HG03060 (cell line): Measurements from ENCODE around the gene SERPINB5.

Experiments used
- ATAC-seq: cut with Tn5 transposase; IDR thresholded peaks from one replicate; pipeline ENCODE4 v1.9.1; 2021; ENCODE audit warnings: low read depth, moderate number of reproducible peaks; ENCODE audit not compliant: unreplicated experiment

The SERPINB5 gene

GRCh38 chr18:63520053-63520685 lies 43.4 kb downstream of the SERPINB5 start:
- no peak for ATAC-seq

- ATAC-seq, result no peak
These were observed 46.9 kb downstream of the SERPINB5 start for GRCh38 chr18:63523660-63524059.

- ATAC-seq, result no peak
These were observed 50.5 kb downstream of the SERPINB5 start for GRCh38 chr18:63527251-63527650.

GRCh38 chr18:63528863-63529492 lies 52.2 kb downstream of the SERPINB5 start:
- no peak for ATAC-seq

- no peak for ATAC-seq
These were observed 55.7 kb downstream of the SERPINB5 start for GRCh38 chr18:63532471-63532870.

GRCh38 chr18:63534615-63535014 lies 57.9 kb downstream of the SERPINB5 start:
- no peak for ATAC-seq

- ATAC-seq, result no peak
These were observed 63.2 kb downstream of the SERPINB5 start for GRCh38 chr18:63539904-63540510.

- no peak for ATAC-seq
These were observed 65.3 kb downstream of the SERPINB5 start, which contains the start of gene SERPINB12 for GRCh38 chr18:63542069-63542468. Gene SERPINB12, plus strand, starts transcription at chr18:63542369. Its CDS starts 13,791 bp downstream, at chr18:63556160.

- no peak for ATAC-seq
These were observed 67.3 kb downstream of the SERPINB5 start for GRCh38 chr18:63544017-63544416.

GRCh38 chr18:63545000-63545399 lies 68.2 kb downstream of the SERPINB5 start:
- ATAC-seq, result no peak

GRCh38 chr18:63550068-63550467 lies 73.3 kb downstream of the SERPINB5 start:
- ATAC-seq, result no peak

- ATAC-seq, result no peak
These were observed 75.0 kb downstream of the SERPINB5 start for GRCh38 chr18:63551769-63552168.

- no peak for ATAC-seq
These were observed 75.8 kb downstream of the SERPINB5 start for GRCh38 chr18:63552581-63552980.

GRCh38 chr18:63553081-63553480 lies 76.3 kb downstream of the SERPINB5 start:
- no peak for ATAC-seq
